ENCODE results near the gene ZFAND4. TPM values are rescaled to one million over a fixed set of nuclear protein-coding genes. Genes with fewer than 3 reads are reported as not detected.

The ZFAND4 gene
- total and polyA plus RNA-seq, 2 donors (not counting 3 experiments of a cell fraction or from before 2014, with no cell fraction given) = 1.5 to 7.8 TPM

GRCh38 chr10:45599646-45600045 is 72.9 kb downstream of the ZFAND4 start:
- dilution Hi-C loops (cut with MboI; ENCODE audit: extremely low pct_ligation_motif_present, low sequenced_read_pairs) (no loop called here), intact Hi-C loops (cut with micrococcal nuclease) (loop anchor here (2.0 to 10.0 kb wide), 2 partner anchors 13 to 595 kb away; partner anchors contain the start of gene ZNF22)
- ChIA-PET POLR2A (no interaction called here), CTCF (no interaction called here)
- no peak overlapping the region for H3K4me3 ChIP-seq (replicated peaks in 1 of 3; ENCODE audit: insufficient read depth in 1 of 3, low read depth in 1 of 3, low read length in 3 of 3)
- H3K9me3 ChIP-seq (replicated peaks; ENCODE audit: control insufficient read depth, insufficient read depth, low read length) = no peaks in the 10 kb centered on the region
- H3K27me3 ChIP-seq (ENCODE audit: control insufficient read depth in 2 of 2, insufficient read depth in 2 of 2, low read length in 2 of 2) = peaks cover 16 to 20% of the 10 kb centered on the region in 2 experiments
- H3K9ac ChIP-seq (replicated peaks; ENCODE audit: extremely low read depth, insufficient read depth, low read length) = no peak overlapping the region
- TF ChIP-seq POLR2AphosphoS5 (IDR thresholded peaks at IDR 0.05; ENCODE audit: insufficient read depth, low read depth, low read length) = no peak
- no peak for TF ChIP-seq MYC (IDR thresholded peaks at IDR 0.05; ENCODE audit: low read depth, low read length)
- no peak for TF ChIP-seq MAX (IDR thresholded peaks at IDR 0.05; ENCODE audit: insufficient read depth, insufficient read length)
- TF ChIP-seq EZH2 (IDR thresholded peaks at IDR 0.05; ENCODE audit: borderline replicate concordance, low read depth, low read length, severe bottlenecking) = no peak
- no peak for TF ChIP-seq JUN (IDR thresholded peaks at IDR 0.05; ENCODE audit: borderline replicate concordance, insufficient read depth, insufficient read length, low read depth)
- TF ChIP-seq FOS (IDR thresholded peaks at IDR 0.05; ENCODE audit: borderline replicate concordance, insufficient read depth, low read length) = no peak
- no peak for TF ChIP-seq CTCF (IDR thresholded peaks at IDR 0.05; ENCODE audit: extremely low read depth in 1 of 2, insufficient read depth in 1 of 2, low read depth in 1 of 2, low read length in 2 of 2)
- no peak for TF ChIP-seq POLR2A (IDR thresholded peaks at IDR 0.05; ENCODE audit: low read depth, low read length)
- no peak for TF ChIP-seq GATA2 (IDR thresholded peaks at IDR 0.05; ENCODE audit: insufficient read depth, insufficient read length, low read depth, low read length)
- no peaks in the 10 kb centered on the region for H3K79me2 ChIP-seq (ENCODE audit: control insufficient read depth, insufficient read depth, low read length)
- H4K20me1 ChIP-seq (replicated peaks; ENCODE audit: control insufficient read depth, extremely low read depth, insufficient read depth, low read length) = no peaks in the 10 kb centered on the region
- BruUV-seq (replicated peaks) = no TSS peak
- DNase-seq (ENCODE audit: low read depth, low spot score) (no peak), FAIRE-seq (no peak)
- no peak overlapping the region for H3K27ac ChIP-seq (ENCODE audit: insufficient read depth, low read depth, low read length)
- H3K9me1 ChIP-seq (replicated peaks; ENCODE audit: control insufficient read depth, extremely low read depth, insufficient read depth, low read length) = peaks cover 2% of the 10 kb centered on the region
- H3K4me1 ChIP-seq (ENCODE audit: control insufficient read depth, extremely low read depth, insufficient read depth, low read length) = peaks cover 4% of the 10 kb centered on the region
- no peaks in the 10 kb centered on the region for H3K36me3 ChIP-seq (ENCODE audit: control insufficient read depth in 2 of 2, extremely low read depth in 1 of 2, insufficient read depth in 2 of 2, low read length in 2 of 2)
- no peak overlapping the region for H2AFZ ChIP-seq (ENCODE audit: low read depth, low read length)
- H3K4me2 ChIP-seq (ENCODE audit: insufficient read depth, low read length) = no peak overlapping the region
